Osteocyte (in vitro differentiated cells): ENCODE measurements around the gene DZIP3. TPM values are rescaled to one million over a fixed set of nuclear protein-coding genes. Genes with fewer than 3 reads are reported as not detected.

Source experiments
- DNase-seq: peaks from one replicate; pipeline ENCODE4 v3.0.0; 2021; ENCODE audit warnings: mixed read lengths; ENCODE audit not compliant: unreplicated experiment; ENCODE audit errors: extremely low spot score
- H3K27ac Mint-ChIP-seq: one replicate; pipeline ENCODE4 v1.8.0; 2021; ENCODE audit warnings: mild to moderate bottlenecking, mixed read lengths; ENCODE audit not compliant: unreplicated experiment
- H3K27me3 Mint-ChIP-seq: one replicate; pipeline ENCODE4 v1.8.0; 2021; ENCODE audit warnings: mixed read lengths; ENCODE audit not compliant: unreplicated experiment
- H3K36me3 Mint-ChIP-seq: one replicate; pipeline ENCODE4 v1.8.0; 2021; ENCODE audit warnings: mixed read lengths; ENCODE audit not compliant: unreplicated experiment
- H3K4me1 Mint-ChIP-seq: one replicate; pipeline ENCODE4 v1.8.0; 2021; ENCODE audit warnings: mixed read lengths; ENCODE audit not compliant: unreplicated experiment
- H3K4me3 Mint-ChIP-seq: one replicate; pipeline ENCODE4 v1.8.0; 2021; ENCODE audit warnings: mild to moderate bottlenecking, moderate library complexity, mixed read lengths; ENCODE audit not compliant: unreplicated experiment
- H3K9me3 Mint-ChIP-seq: one replicate; pipeline ENCODE4 v1.8.0; 2021; ENCODE audit warnings: mixed read lengths; ENCODE audit not compliant: unreplicated experiment
- total RNA-seq: library from RNA; stranded (reverse); gene quantifications from 2 replicates; pipeline ENCODE4 v1.2.1, GENCODE V29; 2021
- TF ChIP-seq, protein P1 (sequence below): fragments of 200-600 bp; sonication (generic); IDR thresholded peaks from 2 replicates; pipeline ENCODE4 v1.5.0; 2021; ENCODE audit warnings: antibody characterized with exemption, mild to moderate bottlenecking, moderate library complexity

DZIP3 gene
- total RNA-seq, 1 donor from 2014 or later = 9.0 TPM

DNA sequence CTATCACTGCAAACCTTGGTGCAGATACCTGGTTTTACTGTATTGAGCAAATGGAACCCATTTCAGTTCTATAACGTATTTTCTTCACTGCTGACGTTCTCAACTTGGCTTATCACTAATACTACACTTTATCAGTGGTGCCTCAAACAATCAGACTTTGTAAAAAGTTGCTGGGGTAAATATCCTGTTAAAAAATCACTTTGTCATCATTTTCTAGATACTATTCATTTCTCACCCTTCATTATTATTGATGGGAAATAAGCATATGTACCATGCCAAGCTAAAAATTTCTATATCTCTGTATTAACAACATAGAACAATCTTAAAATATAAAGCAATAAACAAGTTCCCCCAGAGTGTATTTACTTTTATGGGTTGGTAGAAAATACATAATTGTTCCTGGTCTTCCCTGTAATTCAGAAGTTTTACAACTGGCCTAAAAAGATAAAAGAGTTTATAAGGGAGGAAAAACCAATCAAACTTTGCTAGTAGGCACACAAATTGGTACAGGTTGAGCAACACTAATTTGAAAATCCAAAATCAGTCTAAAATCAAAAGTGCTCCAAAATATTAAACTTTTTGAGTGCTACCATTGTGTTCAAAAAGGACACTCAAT is 33.4 kb upstream of the DZIP3 start:
- DNase-seq = no peak
- TF ChIP-seq, protein P1, sequence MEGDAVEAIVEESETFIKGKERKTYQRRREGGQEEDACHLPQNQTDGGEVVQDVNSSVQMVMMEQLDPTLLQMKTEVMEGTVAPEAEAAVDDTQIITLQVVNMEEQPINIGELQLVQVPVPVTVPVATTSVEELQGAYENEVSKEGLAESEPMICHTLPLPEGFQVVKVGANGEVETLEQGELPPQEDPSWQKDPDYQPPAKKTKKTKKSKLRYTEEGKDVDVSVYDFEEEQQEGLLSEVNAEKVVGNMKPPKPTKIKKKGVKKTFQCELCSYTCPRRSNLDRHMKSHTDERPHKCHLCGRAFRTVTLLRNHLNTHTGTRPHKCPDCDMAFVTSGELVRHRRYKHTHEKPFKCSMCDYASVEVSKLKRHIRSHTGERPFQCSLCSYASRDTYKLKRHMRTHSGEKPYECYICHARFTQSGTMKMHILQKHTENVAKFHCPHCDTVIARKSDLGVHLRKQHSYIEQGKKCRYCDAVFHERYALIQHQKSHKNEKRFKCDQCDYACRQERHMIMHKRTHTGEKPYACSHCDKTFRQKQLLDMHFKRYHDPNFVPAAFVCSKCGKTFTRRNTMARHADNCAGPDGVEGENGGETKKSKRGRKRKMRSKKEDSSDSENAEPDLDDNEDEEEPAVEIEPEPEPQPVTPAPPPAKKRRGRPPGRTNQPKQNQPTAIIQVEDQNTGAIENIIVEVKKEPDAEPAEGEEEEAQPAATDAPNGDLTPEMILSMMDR = no peak
- Mint-ChIP-seq H3K27ac (no peak overlapping the region), H3K36me3 (peaks cover 7% of the 10 kb centered on the region), H3K4me3 (no peak overlapping the region), H3K4me1 (peaks cover 19% of the 10 kb centered on the region), H3K27me3 (no peaks in the 10 kb centered on the region), H3K9me3 (no peaks in the 10 kb centered on the region)

DNA sequence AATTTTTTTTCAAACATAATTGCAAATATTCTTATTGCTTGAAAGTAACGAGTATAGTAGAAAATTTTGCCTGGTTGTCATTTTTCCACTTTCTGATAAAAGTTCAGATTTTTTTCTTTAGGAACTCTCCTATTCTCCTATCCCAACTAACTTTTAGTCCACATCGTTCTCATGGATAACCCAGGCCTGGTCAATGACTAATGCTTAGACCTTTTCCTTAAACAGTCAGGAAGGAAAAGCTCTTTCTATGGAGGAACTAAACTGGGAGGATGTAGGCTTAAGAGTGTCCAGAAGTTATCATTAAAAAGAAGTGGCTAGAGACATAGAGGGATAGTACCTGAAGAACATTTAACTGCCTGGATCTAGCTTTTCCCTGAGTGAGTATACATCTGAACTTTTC is 27.0 kb upstream of the DZIP3 start:
- Mint-ChIP-seq H3K27ac (no peak overlapping the region), H3K36me3 (peaks cover 16% of the 10 kb centered on the region), H3K4me3 (no peak overlapping the region), H3K4me1 (peaks cover 2% of the 10 kb centered on the region), H3K27me3 (no peaks in the 10 kb centered on the region), H3K9me3 (no peaks in the 10 kb centered on the region)
- TF ChIP-seq, protein P1 = no peak
- DNase-seq = no peak

DNA sequence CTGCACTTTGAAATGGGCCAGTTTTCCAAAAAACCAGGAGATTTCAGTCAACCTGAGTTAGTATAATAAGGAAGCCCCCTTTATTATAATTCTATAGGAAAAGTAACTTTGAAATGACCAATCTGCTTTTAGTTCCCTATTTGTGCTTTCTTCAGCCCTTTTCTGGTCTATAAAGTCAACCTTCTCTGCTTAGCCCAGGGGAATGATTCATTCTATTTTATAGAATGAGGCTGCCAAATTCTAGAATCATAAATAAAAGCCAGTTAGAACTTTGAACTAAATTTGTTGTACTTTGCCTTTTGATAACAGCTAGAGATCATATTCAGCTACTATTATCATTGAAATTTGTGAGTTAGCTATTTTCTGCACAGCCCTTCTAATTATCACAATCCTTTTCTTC is 25.0 kb upstream of the DZIP3 start:
- peak overlapping the region; percentile 63 for H3K27ac Mint-ChIP-seq

DNA sequence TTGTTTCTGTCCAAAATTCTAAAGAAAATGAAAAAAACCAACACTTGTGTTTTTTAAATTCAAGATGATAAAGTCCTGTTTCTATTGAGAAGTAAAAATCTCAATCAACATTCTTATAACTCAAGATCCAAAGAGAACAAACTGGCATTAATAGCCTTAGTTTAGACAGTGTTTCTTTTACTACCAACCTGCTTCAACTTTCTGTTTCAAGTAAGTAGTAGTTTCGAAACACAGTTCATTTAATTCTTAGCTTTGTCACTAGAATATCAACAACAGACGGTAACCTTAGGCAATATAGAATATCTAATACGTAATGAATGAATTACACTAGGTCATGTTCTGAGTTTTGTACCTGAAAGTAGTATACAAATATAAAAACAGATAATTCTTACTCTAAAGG is 24.0 kb upstream of the DZIP3 start:
- Mint-ChIP-seq H3K36me3 (peaks cover 10% of the 10 kb centered on the region), H3K27ac (no peak overlapping the region), H3K4me1 (peaks cover 2% of the 10 kb centered on the region), H3K4me3 (no peak overlapping the region), H3K9me3 (no peaks in the 10 kb centered on the region), H3K27me3 (no peaks in the 10 kb centered on the region)
- TF ChIP-seq, protein P1 = no peak
- no peak for DNase-seq

More for the DNA sequence above, 25.0 kb upstream of the DZIP3 start:
- peaks cover 2% of the 10 kb centered on the region for H3K4me1 Mint-ChIP-seq
- H3K27me3 Mint-ChIP-seq = no peaks in the 10 kb centered on the region
- no peaks in the 10 kb centered on the region for H3K9me3 Mint-ChIP-seq
- no peak for DNase-seq
- H3K4me3 Mint-ChIP-seq = no peak overlapping the region
- H3K36me3 Mint-ChIP-seq = peaks cover 10% of the 10 kb centered on the region
- TF ChIP-seq, protein P1 = no peak

DNA sequence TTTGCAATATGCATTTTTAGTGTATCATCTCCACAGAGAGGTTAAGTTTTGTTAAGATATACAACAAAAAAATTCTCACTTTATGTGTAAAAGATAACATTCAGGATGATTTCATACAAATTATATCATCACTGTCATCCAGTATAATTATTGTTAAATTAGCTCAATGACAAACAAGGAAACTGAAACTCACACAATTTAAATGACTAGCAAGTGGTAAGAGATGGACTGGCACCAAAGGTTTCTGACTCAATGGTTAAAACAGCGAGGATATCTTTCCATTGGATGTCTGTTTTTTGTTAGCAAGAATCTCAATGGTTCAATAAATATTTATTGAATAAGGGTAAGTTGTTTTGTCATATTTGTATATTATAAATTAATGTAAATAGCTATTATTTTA is 22.9 kb upstream of the DZIP3 start:
- H3K36me3 Mint-ChIP-seq = peaks cover 9% of the 10 kb centered on the region
- TF ChIP-seq, protein P1 = no peak
- no peaks in the 10 kb centered on the region for H3K9me3 Mint-ChIP-seq
- no peak for DNase-seq
- no peak overlapping the region for H3K4me3 Mint-ChIP-seq
- H3K4me1 Mint-ChIP-seq = peaks cover 2% of the 10 kb centered on the region
- no peak overlapping the region for H3K27ac Mint-ChIP-seq
- H3K27me3 Mint-ChIP-seq = no peaks in the 10 kb centered on the region
